GM18499 (cell line): ENCODE data around the gene EBNA1BP2.
"Not testable (repeated sequence)": the region's sequence is repeated elsewhere in the genome, so short reads cannot be mapped to it uniquely, and the experiment has no call there.

Source experiments
- ATAC-seq: cut with Tn5 transposase; IDR thresholded peaks from one replicate; pipeline ENCODE4 v1.9.1; 2021; ENCODE audit warnings: moderate number of reproducible peaks; ENCODE audit not compliant: insufficient read depth, unreplicated experiment

EBNA1BP2 gene

DNA sequence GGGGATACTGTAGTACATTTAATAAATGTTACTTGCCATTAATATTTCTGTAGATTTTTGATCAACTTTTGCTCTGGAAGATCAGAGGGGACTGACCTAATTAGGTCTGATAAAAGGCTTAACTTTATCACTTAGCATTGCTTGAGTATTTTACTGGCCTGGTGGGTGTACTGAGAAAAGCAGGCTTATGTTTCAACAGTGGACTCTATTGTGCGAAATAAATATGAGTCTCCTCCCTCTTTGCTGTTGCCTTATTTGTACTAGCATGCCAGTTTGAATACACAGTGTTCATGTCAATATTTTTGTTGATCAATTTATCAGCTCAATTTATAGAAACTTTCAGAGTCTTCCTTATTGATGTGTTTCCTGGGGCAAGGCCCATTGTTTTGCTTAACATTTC lies 49.1 kb downstream of the EBNA1BP2 start:
- ATAC-seq: no peak

GRCh38 chr1:43121256-43121900 lies 50.7 kb downstream of the EBNA1BP2 start:
- no peak for ATAC-seq

- not testable (repeated sequence) for ATAC-seq
Measured at GRCh38 chr1:43119928-43120586, 52.0 kb downstream of the EBNA1BP2 start.
